H1 (cell line): Measurements from ENCODE around the gene TOR4A. TPM values are rescaled to one million over a fixed set of nuclear protein-coding genes. Genes with fewer than 3 reads are reported as not detected.

Source experiments
- KDM5A ChIP-seq: fragments of 200-600 bp; IDR thresholded peaks from 2 replicates; pipeline ENCODE4 v1.7.1; 2012; ENCODE audit warnings: mild to moderate bottlenecking, low read length, inconsistent platforms, mixed read lengths
- MAFK ChIP-seq: IDR thresholded peaks from 2 replicates; pipeline ENCODE4 v1.6.1; 2012; ENCODE audit warnings: low read depth, mild to moderate bottlenecking, improper control_type of control experiment, low read length
- RBBP5 ChIP-seq: IDR thresholded peaks from 2 replicates; pipeline ENCODE4 v1.7.1; 2012; ENCODE audit warnings: low read depth, mild to moderate bottlenecking, inconsistent platforms, low read length, moderate library complexity, borderline replicate concordance
- SAP30 ChIP-seq: fragments of 300-600 bp; sonication (generic); IDR thresholded peaks from 2 replicates; pipeline ENCODE4 v1.7.1; 2012; ENCODE audit warnings: low read length, moderate library complexity, mild to moderate bottlenecking, inconsistent platforms; ENCODE audit not compliant: insufficient read depth, insufficient replicate concordance
- SIX5 ChIP-seq: IDR thresholded peaks from 2 replicates; pipeline ENCODE4 v1.6.1; 2011; ENCODE audit warnings: mild to moderate bottlenecking, low read depth, low read length
- polyA plus RNA-seq, 7 experiments: library from polyadenylated mRNA; depleted of rRNA in 3 of 7; stranded (reverse) in 5 of 7; unstranded in 2 of 7; fragments of >200 nt in 5 of 7; fragments of 200-250 nt in 2 of 7; gene quantifications; 1 replicate in 5 of 7; 2 replicates in 1 of 7; 4 replicates in 1 of 7; pipeline versions ENCODE4 v1.2.1 to v1.2.3, GENCODE V29; 2011 to 2013; ENCODE audit warnings: missing spikeins in 2 of 7, mixed read lengths in 2 of 7
- total RNA-seq: library from RNA; stranded (reverse); fragmentation: NEBNext Ultra II Directional; extraction: Animal tissue kit (Norgen Biotek cat#: 25700); gene quantifications from 2 replicates; pipeline ENCODE4 v1.2.1, GENCODE V29; 2021
- TF ChIP-seq, protein P1 (sequence below): fragments of 300-600 bp; sonication (generic); IDR thresholded peaks from 2 replicates; pipeline ENCODE4 v1.7.1; 2012; ENCODE audit warnings: low read length, moderate library complexity, mild to moderate bottlenecking, inconsistent platforms; ENCODE audit not compliant: insufficient replicate concordance
- TF ChIP-seq, protein P2 (sequence below): IDR thresholded peaks from 2 replicates; pipeline ENCODE4 v1.6.1; 2012; ENCODE audit warnings: inconsistent platforms

TOR4A gene
- total and polyA plus RNA-seq, 2 of the 8 experiments (the other 6 are each of a cell fraction or from before 2014, with no cell fraction given), result 8.4 to 9.3 TPM

DNA sequence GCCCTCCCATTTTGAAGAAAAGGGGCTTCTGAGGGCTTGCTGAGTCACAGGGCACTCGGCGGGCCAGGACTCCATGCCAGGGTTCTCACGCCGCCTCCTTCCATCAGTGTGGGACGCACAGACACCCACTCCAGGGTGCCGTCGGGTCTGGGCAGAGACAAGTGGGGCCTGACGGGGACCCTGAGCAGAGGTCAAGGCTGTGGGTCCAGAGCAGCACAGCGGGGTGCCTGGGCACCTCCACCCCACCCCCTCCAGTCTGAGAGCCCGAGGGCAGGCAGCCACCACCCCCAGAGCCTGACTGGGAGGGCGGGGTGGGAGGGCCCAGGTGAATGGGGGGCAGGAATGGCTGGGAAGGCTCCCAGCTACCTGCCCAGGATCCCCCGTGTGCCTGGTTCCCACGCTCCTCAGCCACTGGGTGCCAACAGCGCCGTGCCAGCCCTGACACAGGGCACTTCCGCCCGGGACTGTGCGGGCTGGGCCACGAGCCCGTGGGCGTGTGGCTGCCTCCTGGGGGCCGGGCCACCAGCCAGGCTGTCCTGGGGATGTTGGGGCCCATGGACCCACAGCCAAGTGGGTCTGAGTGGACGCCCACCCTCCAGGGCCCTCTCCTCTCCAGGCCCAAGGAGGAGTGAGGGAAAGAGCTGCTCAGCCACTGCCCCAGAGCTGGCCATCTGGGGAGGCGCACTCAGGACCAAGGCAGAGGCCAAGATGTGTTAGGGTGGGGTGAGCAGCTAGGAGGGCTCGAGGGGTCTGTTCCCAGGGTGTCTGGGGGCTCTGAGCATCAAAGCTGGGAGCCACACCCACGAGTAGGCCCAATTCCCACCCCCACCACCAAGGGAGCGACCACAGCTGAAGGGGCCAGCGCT, 34.7 kb downstream of the TOR4A start (continued):
- TF ChIP-seq, protein P1, sequence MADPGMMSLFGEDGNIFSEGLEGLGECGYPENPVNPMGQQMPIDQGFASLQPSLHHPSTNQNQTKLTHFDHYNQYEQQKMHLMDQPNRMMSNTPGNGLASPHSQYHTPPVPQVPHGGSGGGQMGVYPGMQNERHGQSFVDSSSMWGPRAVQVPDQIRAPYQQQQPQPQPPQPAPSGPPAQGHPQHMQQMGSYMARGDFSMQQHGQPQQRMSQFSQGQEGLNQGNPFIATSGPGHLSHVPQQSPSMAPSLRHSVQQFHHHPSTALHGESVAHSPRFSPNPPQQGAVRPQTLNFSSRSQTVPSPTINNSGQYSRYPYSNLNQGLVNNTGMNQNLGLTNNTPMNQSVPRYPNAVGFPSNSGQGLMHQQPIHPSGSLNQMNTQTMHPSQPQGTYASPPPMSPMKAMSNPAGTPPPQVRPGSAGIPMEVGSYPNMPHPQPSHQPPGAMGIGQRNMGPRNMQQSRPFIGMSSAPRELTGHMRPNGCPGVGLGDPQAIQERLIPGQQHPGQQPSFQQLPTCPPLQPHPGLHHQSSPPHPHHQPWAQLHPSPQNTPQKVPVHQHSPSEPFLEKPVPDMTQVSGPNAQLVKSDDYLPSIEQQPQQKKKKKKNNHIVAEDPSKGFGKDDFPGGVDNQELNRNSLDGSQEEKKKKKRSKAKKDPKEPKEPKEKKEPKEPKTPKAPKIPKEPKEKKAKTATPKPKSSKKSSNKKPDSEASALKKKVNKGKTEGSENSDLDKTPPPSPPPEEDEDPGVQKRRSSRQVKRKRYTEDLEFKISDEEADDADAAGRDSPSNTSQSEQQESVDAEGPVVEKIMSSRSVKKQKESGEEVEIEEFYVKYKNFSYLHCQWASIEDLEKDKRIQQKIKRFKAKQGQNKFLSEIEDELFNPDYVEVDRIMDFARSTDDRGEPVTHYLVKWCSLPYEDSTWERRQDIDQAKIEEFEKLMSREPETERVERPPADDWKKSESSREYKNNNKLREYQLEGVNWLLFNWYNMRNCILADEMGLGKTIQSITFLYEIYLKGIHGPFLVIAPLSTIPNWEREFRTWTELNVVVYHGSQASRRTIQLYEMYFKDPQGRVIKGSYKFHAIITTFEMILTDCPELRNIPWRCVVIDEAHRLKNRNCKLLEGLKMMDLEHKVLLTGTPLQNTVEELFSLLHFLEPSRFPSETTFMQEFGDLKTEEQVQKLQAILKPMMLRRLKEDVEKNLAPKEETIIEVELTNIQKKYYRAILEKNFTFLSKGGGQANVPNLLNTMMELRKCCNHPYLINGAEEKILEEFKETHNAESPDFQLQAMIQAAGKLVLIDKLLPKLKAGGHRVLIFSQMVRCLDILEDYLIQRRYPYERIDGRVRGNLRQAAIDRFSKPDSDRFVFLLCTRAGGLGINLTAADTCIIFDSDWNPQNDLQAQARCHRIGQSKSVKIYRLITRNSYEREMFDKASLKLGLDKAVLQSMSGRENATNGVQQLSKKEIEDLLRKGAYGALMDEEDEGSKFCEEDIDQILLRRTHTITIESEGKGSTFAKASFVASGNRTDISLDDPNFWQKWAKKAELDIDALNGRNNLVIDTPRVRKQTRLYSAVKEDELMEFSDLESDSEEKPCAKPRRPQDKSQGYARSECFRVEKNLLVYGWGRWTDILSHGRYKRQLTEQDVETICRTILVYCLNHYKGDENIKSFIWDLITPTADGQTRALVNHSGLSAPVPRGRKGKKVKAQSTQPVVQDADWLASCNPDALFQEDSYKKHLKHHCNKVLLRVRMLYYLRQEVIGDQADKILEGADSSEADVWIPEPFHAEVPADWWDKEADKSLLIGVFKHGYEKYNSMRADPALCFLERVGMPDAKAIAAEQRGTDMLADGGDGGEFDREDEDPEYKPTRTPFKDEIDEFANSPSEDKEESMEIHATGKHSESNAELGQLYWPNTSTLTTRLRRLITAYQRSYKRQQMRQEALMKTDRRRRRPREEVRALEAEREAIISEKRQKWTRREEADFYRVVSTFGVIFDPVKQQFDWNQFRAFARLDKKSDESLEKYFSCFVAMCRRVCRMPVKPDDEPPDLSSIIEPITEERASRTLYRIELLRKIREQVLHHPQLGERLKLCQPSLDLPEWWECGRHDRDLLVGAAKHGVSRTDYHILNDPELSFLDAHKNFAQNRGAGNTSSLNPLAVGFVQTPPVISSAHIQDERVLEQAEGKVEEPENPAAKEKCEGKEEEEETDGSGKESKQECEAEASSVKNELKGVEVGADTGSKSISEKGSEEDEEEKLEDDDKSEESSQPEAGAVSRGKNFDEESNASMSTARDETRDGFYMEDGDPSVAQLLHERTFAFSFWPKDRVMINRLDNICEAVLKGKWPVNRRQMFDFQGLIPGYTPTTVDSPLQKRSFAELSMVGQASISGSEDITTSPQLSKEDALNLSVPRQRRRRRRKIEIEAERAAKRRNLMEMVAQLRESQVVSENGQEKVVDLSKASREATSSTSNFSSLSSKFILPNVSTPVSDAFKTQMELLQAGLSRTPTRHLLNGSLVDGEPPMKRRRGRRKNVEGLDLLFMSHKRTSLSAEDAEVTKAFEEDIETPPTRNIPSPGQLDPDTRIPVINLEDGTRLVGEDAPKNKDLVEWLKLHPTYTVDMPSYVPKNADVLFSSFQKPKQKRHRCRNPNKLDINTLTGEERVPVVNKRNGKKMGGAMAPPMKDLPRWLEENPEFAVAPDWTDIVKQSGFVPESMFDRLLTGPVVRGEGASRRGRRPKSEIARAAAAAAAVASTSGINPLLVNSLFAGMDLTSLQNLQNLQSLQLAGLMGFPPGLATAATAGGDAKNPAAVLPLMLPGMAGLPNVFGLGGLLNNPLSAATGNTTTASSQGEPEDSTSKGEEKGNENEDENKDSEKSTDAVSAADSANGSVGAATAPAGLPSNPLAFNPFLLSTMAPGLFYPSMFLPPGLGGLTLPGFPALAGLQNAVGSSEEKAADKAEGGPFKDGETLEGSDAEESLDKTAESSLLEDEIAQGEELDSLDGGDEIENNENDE, result no peak
- TF ChIP-seq SIX5 (no peak), MAFK (no peak), SAP30 (no peak), KDM5A (no peak), RBBP5 (no peak)
- TF ChIP-seq, protein P2, sequence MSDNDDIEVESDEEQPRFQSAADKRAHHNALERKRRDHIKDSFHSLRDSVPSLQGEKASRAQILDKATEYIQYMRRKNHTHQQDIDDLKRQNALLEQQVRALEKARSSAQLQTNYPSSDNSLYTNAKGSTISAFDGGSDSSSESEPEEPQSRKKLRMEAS, result no peak
